ENCODE data around the gene XRRA1. TPM values are rescaled to one million over a fixed set of nuclear protein-coding genes. Genes with fewer than 3 reads are reported as not detected.
"Not testable (repeated sequence)": the region's sequence is repeated elsewhere in the genome, so short reads cannot be mapped to it uniquely, and the experiment has no call there.

Gene XRRA1
- total RNA-seq, 1 experiment from 2014 or later = 29.5 TPM

GRCh38 chr11:74990941-74991340 lies 42.0 kb upstream of the XRRA1 start:
- ChIA-PET POLR2A (ENCODE audit: unreplicated experiment) (no interaction called here), CTCF (no interaction called here)
- intact Hi-C loops (cut with micrococcal nuclease; ENCODE audit: unreplicated experiment) = no loop called here
- no TSS peak for BruUV-seq (replicated peaks)
- Histone ChIP-seq H3K9me3 (ENCODE audit: insufficient read depth, low read depth) (no peaks in the 10 kb centered on the region), H3K27ac (no peak overlapping the region), H3K36me3 (ENCODE audit: low read depth) (no peaks in the 10 kb centered on the region; the same call in 1 of the 2 replicates), H3K79me2 (ENCODE audit: low read depth) (peaks cover 18% of the 10 kb centered on the region; the same call in 1 of the 2 replicates), H3K9me2 (ENCODE audit: insufficient read depth) (no peaks in the 10 kb centered on the region), H3K4me3 (no peak overlapping the region), H3K27me3 (ENCODE audit: insufficient read depth, low read depth) (no peaks in the 10 kb centered on the region), H3F3A (ENCODE audit: insufficient read depth, low read depth) (peaks cover 13% of the 10 kb centered on the region; the same call in 1 of the 2 replicates), H3K4me1 (replicated peaks; ENCODE audit: insufficient read depth) (peaks cover 9% of the 10 kb centered on the region), H4K20me1 (ENCODE audit: insufficient read depth) (no peaks in the 10 kb centered on the region), H3K4me2 (no peak overlapping the region), H2AFZ (no peak overlapping the region)
- no peak for DNase-seq
- no peak for TF ChIP-seq CTCF (conservative IDR thresholded peaks at IDR 0.05)
- TF ChIP-seq EZH2 (IDR thresholded peaks at IDR 0.05; ENCODE audit: low read depth) = no peak

- Histone ChIP-seq H3K79me2 (ENCODE audit: low read depth) (peaks cover 18% of the 10 kb centered on the region; the same call in 1 of the 2 replicates), H3K4me2 (peak overlapping the region; percentile 84), H2AFZ (peak overlapping the region; percentile 99; the same call in 1 of the 2 replicates), H3F3A (ENCODE audit: insufficient read depth, low read depth) (peaks cover 18% of the 10 kb centered on the region; the same call in 1 of the 2 replicates), H3K4me3 (peak overlapping the region; percentile 77)
- H3K9me3 ChIP-seq (ENCODE audit: insufficient read depth, low read depth); DNase-seq; H3K27ac ChIP-seq; H4K20me1 ChIP-seq (ENCODE audit: insufficient read depth); H3K9me2 ChIP-seq (ENCODE audit: insufficient read depth); POLR2A ChIA-PET (ENCODE audit: unreplicated experiment); H3K27me3 ChIP-seq (ENCODE audit: insufficient read depth, low read depth); intact Hi-C loops (cut with micrococcal nuclease; ENCODE audit: unreplicated experiment); H3K36me3 ChIP-seq (ENCODE audit: low read depth); H3K4me1 ChIP-seq (replicated peaks; ENCODE audit: insufficient read depth); BruUV-seq (replicated peaks): not testable (repeated sequence)
- CTCF ChIA-PET = interaction anchor here (0.6 to 1.0 kb wide), 2 partner anchors 60 kb away, joined by 3 to 4 read pairs; no protein-coding TSS in a partner anchor
These were observed 41.3 kb upstream of the XRRA1 start for GRCh38 chr11:74990150-74990549.

GRCh38 chr11:74989260-74989638 lies 40.4 kb upstream of the XRRA1 start:
- peaks cover 9% of the 10 kb centered on the region for H3K4me1 ChIP-seq (replicated peaks; ENCODE audit: insufficient read depth)
- H3K9me3 ChIP-seq (ENCODE audit: insufficient read depth, low read depth) = no peaks in the 10 kb centered on the region
- peak overlapping the region; percentile 84 for H3K4me2 ChIP-seq
- no peaks in the 10 kb centered on the region for H4K20me1 ChIP-seq (ENCODE audit: insufficient read depth)
- intact Hi-C loops (cut with micrococcal nuclease; ENCODE audit: unreplicated experiment) = loop anchor here (5.0 kb wide), 1 partner anchor 37 kb away; no protein-coding TSS in a partner anchor
- peaks cover 18% of the 10 kb centered on the region; the same call in 1 of the 2 replicates for H3K79me2 ChIP-seq (ENCODE audit: low read depth)
- peaks cover 18% of the 10 kb centered on the region; the same call in 1 of the 2 replicates for H3F3A ChIP-seq (ENCODE audit: insufficient read depth, low read depth)
- no peak for DNase-seq
- peak overlapping the region; percentile 77 for H3K4me3 ChIP-seq
- H3K36me3 ChIP-seq (ENCODE audit: low read depth) = no peaks in the 10 kb centered on the region
- TF ChIP-seq CTCF (conservative IDR thresholded peaks at IDR 0.05) = no peak
- TF ChIP-seq EZH2 (IDR thresholded peaks at IDR 0.05; ENCODE audit: low read depth) = no peak
- no peak overlapping the region for H3K27ac ChIP-seq
- H2AFZ ChIP-seq = peak overlapping the region; percentile 99
- no peaks in the 10 kb centered on the region for H3K9me2 ChIP-seq (ENCODE audit: insufficient read depth)
- CTCF ChIA-PET = interaction anchor here (0.6 to 1.1 kb wide), 4 partner anchors 52 to 258 kb away, joined by 3 to 9 read pairs (median 3); no protein-coding TSS in a partner anchor
- BruUV-seq (replicated peaks) = no TSS peak
- H3K27me3 ChIP-seq (ENCODE audit: insufficient read depth, low read depth) = no peaks in the 10 kb centered on the region
- POLR2A ChIA-PET (ENCODE audit: unreplicated experiment) = interaction anchor here (0.6 kb wide), 1 partner anchor 356 kb away, joined by 4 read pairs; no protein-coding TSS in a partner anchor

Data from PC-9 (cell line).